ENCODE data around the gene STUB1. TPM values are rescaled to one million over a fixed set of nuclear protein-coding genes. Genes with fewer than 3 reads are reported as not detected.

STUB1 gene
- total and polyA plus RNA-seq, 10 of the 15 experiments (the other 5 are each of a cell fraction or from before 2014, with no cell fraction given): 4.2 to 136 (median 67.1) TPM

GRCh38 chr16:685967-686366 lies 5.8 kb downstream of the STUB1 start (continued):
- TF ChIP-seq, protein P1, sequence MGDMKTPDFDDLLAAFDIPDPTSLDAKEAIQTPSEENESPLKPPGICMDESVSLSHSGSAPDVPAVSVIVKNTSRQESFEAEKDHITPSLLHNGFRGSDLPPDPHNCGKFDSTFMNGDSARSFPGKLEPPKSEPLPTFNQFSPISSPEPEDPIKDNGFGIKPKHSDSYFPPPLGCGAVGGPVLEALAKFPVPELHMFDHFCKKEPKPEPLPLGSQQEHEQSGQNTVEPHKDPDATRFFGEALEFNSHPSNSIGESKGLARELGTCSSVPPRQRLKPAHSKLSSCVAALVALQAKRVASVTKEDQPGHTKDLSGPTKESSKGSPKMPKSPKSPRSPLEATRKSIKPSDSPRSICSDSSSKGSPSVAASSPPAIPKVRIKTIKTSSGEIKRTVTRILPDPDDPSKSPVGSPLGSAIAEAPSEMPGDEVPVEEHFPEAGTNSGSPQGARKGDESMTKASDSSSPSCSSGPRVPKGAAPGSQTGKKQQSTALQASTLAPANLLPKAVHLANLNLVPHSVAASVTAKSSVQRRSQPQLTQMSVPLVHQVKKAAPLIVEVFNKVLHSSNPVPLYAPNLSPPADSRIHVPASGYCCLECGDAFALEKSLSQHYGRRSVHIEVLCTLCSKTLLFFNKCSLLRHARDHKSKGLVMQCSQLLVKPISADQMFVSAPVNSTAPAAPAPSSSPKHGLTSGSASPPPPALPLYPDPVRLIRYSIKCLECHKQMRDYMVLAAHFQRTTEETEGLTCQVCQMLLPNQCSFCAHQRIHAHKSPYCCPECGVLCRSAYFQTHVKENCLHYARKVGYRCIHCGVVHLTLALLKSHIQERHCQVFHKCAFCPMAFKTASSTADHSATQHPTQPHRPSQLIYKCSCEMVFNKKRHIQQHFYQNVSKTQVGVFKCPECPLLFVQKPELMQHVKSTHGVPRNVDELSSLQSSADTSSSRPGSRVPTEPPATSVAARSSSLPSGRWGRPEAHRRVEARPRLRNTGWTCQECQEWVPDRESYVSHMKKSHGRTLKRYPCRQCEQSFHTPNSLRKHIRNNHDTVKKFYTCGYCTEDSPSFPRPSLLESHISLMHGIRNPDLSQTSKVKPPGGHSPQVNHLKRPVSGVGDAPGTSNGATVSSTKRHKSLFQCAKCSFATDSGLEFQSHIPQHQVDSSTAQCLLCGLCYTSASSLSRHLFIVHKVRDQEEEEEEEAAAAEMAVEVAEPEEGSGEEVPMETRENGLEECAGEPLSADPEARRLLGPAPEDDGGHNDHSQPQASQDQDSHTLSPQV (IDR thresholded peaks at IDR 0.05): no peak
- no peak for TF ChIP-seq IKZF1 (conservative IDR thresholded peaks at IDR 0.05)
- no peak for TF ChIP-seq SIX5 (IDR thresholded peaks at IDR 0.05; ENCODE audit: low read depth, low read length, severe bottlenecking)
- peak; percentile 55; the same call in 1 of the 2 replicates for TF ChIP-seq POLR2A (IDR thresholded peaks at IDR 0.05; ENCODE audit: low read depth, low read length)
- TF ChIP-seq FOXK2 (IDR thresholded peaks at IDR 0.05): no peak
- no peak for TF ChIP-seq BCL11A (IDR thresholded peaks at IDR 0.05; ENCODE audit: low read depth, low read length)

DNA sequence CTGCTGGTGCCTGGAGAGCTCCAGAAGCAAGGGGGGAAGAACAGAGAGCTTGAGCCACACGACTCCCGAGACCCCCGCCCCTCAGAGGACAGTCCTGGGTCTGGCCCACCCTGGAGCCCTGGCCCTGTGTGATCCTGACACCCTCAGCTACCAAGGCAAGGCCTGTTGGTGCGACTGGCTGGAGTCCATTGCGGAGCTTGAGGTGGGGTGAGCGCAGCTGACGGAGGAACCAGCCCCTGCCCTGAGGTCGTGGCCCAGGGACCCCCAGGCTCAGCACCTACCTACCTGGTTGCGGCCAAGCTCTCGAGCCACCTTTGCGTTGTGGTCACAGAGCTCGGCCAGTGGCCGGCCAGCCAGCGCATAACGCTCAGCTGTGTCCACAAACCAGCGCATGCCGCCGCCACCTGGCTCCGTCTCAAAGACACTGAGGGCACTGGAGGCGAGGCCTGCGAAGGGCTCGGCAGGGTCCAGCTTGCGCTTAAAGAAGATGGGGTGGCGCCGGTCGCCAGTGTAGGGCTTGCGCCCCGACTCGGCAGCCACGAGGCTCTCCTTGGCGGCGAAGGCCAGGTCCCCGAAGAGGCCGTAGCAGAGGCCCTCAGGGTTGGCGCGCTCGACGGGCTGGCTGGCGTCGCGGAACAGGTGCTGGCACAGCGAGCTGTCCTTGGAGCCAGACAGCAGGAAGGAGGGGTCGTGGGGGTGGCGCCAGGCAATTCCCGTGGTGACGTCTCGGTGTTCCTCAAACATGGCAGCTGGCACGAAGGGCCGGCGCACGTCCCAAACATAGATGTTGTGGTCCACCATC lies 6.5 kb downstream of the STUB1 start:
- no TSS peak for BruUV-seq (replicated peaks)
- ChIA-PET CTCF (no interaction called here), POLR2A (no interaction called here), RAD21 (ENCODE audit: unreplicated experiment) (no interaction called here), SMC1A (ENCODE audit: uncharacterized antibody, unreplicated experiment) (no interaction called here)
- Histone ChIP-seq H3K9ac (ENCODE audit: control insufficient read depth, insufficient read depth, low read length) (no peak overlapping the region), H3K27ac (ENCODE audit: control insufficient read depth, insufficient read depth) (no peak overlapping the region), H3K79me2 (ENCODE audit: control insufficient read depth, insufficient read depth, low read length) (peaks cover 21% of the 10 kb centered on the region), H3K9me3 (replicated peaks; ENCODE audit: control insufficient read depth, insufficient read depth, low read length) (no peaks in the 10 kb centered on the region; the same call in 2 of the 3 replicates), H3K4me2 (ENCODE audit: control insufficient read depth, insufficient read depth) (no peak overlapping the region), H3K36me3 (ENCODE audit: control insufficient read depth in 2 of 2, insufficient read depth in 2 of 2, low read length in 1 of 2) (peaks cover 6 to 14% of the 10 kb centered on the region in 2 experiments; a peak in 2 of 4 replicates), H3K27me3 (replicated peaks in 1 of 2; ENCODE audit: control insufficient read depth in 2 of 2, insufficient read depth in 2 of 2, low read length in 1 of 2) (no peaks in the 10 kb centered on the region), H4K20me1 (ENCODE audit: control insufficient read depth, insufficient read depth) (no peaks in the 10 kb centered on the region), H3K4me3 (no peak overlapping the region), H3K4me1 (ENCODE audit: control insufficient read depth, insufficient read depth, low read length) (peaks cover 15% of the 10 kb centered on the region), H2AFZ (ENCODE audit: control insufficient read depth, low read depth, low read length) (no peak overlapping the region)
- no peak for FAIRE-seq
- DNase-seq (ENCODE audit: low read depth, low spot score): no peak
- intact Hi-C loops (cut with micrococcal nuclease; ENCODE audit: unreplicated experiment) (no loop called here), in situ Hi-C loops (cut with MboI) (no loop called here)
- WGBS (ENCODE audit: insufficient coverage, insufficient replicate concordance, low lambda C conversion rate, missing lambda C conversion rate): 94% methylated on average over 46 of the region's 51 CpGs
- no peak for TF ChIP-seq RAD21 (IDR thresholded peaks at IDR 0.05; ENCODE audit: insufficient read depth, low read depth, low read length)
- 0 out of 2 replicates have a peak, but pooled peaks have one; percentile 1 for TF ChIP-seq POLR2A (IDR thresholded peaks at IDR 0.05; ENCODE audit: low read depth, low read length)
- TF ChIP-seq SMARCA5 (IDR thresholded peaks at IDR 0.05): no peak
- no peak for TF ChIP-seq KDM1A (IDR thresholded peaks at IDR 0.05; ENCODE audit: borderline replicate concordance)
- ATAC-seq: no peak
